Measurements from ENCODE around the gene SMOC2.

Gene SMOC2

DNA sequence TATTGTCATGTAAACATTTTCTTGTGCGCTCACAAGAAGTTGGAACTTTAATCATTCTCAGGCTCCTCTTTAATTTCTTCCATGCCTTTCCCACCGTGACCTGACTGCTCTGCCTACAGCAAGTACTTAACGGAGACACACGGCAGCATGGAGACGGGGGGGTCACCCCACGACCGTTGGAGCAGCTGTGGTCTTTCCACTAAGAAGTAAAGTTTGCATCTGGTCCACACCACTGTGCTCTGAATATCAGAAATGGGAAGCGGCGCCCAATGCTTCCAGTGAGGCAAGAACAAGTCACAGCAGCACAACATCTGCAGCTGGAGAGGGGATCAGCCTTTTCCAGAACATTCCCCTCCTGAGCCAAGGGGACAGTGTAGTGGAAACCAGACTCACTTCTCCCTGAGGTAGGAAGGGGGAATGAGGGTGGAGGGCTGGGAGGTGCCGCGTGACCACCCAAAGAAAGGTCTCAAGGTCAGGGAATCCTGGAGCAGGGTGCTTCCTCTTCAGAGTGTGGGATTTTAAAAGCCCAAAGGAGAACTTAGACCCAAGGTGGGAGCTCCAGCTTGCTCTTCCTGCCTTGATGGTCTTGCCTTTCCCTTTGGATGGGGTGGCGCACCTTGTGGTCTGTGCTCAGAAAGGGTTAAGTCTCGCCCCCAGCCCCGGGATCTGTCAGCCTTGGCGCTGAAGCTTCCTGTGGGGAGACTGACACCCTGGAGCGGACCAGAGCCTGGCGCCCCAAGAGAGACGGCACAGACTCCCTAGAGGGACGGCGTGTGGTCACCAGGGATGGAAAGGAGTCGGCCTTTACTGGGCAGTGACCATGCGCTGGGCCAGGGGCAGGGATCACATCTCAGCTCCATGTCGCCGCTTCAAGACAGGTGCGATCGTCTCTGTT lies 25.6 kb upstream of the SMOC2 start:
- DNase-seq (ENCODE audit: low read depth, low spot score) = no peak

- DNase-seq (ENCODE audit: low read depth, low spot score) = no peak
Observed at GRCh38 chr6:168415993-168416530, 24.9 kb upstream of the SMOC2 start.

DNA sequence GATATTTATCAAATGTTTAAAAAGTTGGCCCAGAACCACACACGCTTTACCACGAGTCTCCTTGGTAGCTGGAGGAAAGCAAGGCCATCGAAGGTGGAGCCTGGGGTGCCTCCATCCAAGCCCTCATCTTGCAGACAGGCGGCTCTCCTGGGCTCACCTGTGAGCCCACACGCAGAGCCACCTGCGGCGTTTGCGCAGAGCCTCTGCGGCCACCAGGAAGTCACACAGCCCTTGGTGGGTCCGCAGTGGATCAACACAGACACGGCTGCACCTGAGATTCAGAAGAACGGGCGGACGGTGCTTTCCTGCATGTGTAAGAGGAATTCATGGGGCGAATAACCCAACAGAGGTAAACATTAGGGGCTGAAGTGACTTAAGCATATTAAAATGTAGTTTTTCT lies 24.5 kb upstream of the SMOC2 start:
- no peak for DNase-seq (ENCODE audit: low read depth, low spot score)

DNA sequence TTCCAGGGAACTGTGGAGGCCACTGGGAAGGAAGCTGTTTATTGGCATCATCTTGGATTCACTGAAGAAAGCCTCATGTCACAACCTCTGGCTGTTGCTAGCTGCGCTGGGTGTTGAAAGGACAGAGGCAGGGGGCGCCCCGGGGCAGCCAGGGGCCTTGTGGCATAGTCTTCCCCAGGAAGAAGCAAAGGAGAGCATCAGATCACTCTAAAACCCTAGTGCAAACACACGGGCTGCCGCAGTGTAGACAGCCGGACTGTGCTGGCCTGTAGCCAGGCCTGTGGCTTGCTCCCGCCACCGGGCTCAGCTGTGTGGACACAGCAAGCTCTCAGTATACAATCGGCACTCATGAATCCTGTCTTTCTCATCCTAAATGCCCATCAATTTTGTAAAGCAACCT lies 23.8 kb upstream of the SMOC2 start:
- peak; percentile 56 for DNase-seq (ENCODE audit: low read depth, low spot score)

- DNase-seq (ENCODE audit: low read depth, low spot score) = no peak
Observed at GRCh38 chr6:168417679-168418557, 23.1 kb upstream of the SMOC2 start.

DNA sequence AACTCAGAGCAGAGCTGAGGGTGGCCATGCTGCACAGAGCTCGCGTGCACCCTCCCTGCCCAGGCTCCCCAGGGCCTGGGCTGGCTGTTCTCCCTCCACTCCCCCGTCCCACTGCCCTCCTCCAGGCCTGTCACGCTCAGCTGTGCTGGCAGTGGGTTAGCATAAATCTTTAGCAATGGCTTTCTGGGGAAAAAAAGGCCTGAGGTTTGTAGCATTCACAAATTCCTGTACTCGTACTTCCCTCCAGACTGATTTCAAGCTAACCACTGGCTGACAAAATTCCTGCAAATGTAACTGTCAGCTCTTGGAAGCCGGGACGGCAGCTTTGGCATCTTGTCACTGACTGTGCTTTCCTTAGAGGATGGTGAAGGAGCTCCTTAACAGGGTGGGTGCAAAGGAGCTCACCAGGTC lies 22.3 kb upstream of the SMOC2 start:
- no peak for DNase-seq (ENCODE audit: low read depth, low spot score)

DNA sequence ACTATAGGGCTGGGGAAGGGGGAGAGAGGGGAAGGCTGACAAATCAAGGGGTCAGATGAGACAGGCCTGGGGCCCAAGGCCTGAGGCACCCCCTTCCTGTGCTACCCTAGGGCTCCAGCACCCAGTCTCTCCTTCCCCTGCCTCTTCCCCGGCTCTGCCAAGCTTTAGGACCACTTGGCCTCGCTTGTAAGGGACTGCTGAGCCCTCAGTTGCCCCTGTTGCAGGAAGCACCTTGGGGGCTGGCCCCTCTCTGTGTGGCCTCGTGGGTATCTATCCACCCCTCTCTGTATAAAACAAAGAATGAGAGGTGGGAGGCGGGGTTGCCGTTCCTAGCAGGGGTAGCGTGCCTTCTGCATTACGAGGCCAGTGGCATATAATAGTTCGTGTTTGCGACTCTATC lies 21.4 kb upstream of the SMOC2 start:
- DNase-seq (ENCODE audit: low read depth, low spot score) = no peak

DNA sequence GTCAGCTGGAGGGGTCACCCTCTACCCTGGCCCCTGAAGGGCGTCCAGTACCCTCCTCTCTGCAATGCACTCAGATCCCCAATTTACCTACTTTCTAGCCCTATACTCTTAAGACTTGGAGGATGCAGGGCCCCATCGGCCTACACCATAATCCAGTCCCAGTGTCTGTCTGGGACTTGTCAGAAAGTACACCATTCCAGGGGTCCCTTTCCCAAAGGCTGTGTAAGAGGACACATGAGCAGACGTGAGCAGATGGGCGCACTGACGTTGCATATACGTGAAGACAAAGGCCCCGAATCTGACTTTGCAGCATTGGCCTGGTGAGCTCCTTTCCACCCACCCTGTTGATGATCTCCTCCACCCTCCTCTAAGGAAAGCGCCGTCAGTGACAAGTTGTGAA lies 20.9 kb upstream of the SMOC2 start:
- no peak for DNase-seq (ENCODE audit: low read depth, low spot score)

GRCh38 chr6:168420706-168421105 lies 20.3 kb upstream of the SMOC2 start:
- no peak for DNase-seq (ENCODE audit: low read depth, low spot score)

- no peak for DNase-seq (ENCODE audit: low read depth, low spot score)
Observed at GRCh38 chr6:168427184-168427583, 13.8 kb upstream of the SMOC2 start.

DNA sequence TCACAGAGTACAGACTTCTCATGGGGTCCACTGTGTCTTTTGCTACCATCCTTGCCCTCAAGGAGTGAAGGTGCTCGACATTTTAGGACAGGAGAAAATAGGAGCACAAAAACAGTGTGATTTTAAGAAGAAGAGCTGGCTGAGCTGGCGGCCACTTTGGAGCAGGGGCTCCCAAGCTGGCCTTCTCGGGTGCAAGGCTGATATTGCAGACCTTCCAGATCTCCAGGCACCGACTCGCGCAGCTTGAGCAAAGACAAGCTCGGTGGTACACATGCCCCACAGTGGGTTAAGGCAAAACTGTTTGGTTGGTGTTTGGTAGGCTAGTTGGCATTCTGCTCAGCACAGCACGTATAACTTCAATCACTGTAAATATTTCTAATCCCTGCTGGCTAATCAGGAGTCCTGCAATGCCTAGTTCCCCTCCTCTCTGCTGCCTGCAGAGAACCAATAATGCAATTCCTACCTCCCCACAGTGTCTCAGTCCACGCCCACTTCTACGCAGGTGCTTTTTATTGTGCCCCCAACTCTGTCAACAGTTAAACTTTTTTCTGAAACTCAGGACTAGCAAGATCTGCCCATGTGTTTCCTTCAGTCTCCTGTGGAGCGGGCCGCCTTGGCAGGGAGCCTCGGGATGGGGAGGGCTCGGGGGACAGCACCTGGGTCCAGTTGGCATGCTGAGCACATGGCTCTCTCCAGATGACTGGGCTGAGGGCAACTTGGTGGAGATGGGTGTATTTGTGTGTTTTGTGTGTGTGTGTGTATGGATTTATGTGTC lies 12.7 kb upstream of the SMOC2 start:
- DNase-seq (ENCODE audit: low read depth, low spot score) = no peak

GRCh38 chr6:168428863-168429262 lies 12.1 kb upstream of the SMOC2 start:
- no peak for DNase-seq (ENCODE audit: low read depth, low spot score)

DNA sequence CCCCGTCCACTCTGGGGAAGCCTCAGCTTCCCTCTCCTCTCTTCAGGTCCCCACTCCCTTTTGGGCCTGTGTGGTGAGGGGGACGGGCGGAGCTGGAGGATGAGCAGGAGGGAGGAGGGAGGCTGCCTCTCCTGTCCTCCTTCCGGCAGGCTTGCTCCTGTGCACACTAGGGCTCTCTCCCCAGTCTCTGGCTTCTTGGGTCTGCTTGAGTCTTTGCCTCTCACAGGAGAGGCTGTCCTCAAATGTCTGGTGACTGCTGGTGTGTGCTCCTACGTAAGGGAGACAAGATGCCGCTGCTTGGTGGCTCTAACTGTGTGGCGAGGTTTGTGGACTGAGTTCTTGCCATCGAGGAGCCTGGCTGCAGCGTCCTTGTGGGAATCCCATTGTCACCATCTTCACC lies 8.8 kb upstream of the SMOC2 start:
- DNase-seq (ENCODE audit: low read depth, low spot score) = no peak

DNA sequence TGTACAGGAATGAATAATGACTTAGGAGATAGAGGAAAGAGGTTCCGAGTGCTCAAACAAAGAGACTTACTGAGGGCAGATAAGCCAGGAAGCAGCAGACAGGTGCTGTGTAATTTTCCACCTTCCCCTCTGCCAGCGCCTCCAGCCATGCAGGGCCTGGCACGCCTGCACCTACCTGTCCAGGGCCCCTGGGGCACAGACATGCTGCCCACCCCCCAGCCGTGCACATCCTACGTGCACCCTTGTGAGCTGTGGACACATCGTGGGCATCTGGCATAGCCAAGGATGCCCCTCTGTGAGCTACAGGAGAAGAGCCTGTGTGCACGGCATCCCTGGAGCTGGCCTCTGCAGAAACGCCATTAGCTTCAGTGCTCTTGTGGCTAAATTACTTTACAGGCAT lies 7.1 kb upstream of the SMOC2 start:
- no peak for DNase-seq (ENCODE audit: low read depth, low spot score)

- no peak for DNase-seq (ENCODE audit: low read depth, low spot score)
Observed at GRCh38 chr6:168434505-168434904, 6.5 kb upstream of the SMOC2 start.

GRCh38 chr6:168437751-168438150 lies 3.2 kb upstream of the SMOC2 start:
- no peak for DNase-seq (ENCODE audit: low read depth, low spot score)

GRCh38 chr6:168438783-168439520 lies 2.0 kb upstream of the SMOC2 start:
- no peak for DNase-seq (ENCODE audit: low read depth, low spot score)

DNA sequence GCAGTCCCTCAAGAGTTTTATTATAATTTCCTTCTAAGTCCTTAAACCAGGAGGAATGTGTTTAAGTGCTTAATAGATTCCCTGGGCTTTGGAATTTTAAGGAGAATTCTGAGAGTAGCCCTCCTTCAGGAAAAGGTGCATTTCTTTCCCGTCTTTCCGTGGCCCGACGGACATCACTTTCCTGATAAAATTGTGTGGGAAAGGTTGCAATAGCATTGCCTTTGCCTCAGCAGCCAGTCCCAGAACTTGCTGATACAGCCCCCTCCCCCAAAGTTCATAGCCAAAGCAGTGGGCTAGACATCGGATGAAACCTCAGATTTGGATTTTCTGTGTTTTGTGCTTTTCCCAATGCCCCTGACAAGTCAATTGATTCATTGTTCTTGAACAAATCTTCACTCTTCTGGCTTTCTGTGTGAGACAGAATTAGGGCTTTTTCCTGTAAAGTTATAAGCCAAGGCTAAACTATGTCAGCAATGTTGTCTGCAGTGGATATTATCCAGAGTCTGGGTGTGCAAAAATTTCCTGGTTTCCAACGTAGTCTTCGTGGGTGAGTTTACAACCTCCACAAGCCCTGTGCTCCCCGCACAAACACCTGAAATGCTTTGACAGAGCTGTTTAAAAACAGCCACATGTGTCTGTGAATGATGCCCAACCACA lies 1.1 kb upstream of the SMOC2 start:
- DNase-seq (ENCODE audit: low read depth, low spot score) = no peak

- no peak for DNase-seq (ENCODE audit: low read depth, low spot score)
Observed at GRCh38 chr6:168441434-168442391, 729 bp downstream of the SMOC2 start.

Measured in ELF-1 (cell line).